ENCODE measurements around the gene MDM1.

Gene MDM1

DNA sequence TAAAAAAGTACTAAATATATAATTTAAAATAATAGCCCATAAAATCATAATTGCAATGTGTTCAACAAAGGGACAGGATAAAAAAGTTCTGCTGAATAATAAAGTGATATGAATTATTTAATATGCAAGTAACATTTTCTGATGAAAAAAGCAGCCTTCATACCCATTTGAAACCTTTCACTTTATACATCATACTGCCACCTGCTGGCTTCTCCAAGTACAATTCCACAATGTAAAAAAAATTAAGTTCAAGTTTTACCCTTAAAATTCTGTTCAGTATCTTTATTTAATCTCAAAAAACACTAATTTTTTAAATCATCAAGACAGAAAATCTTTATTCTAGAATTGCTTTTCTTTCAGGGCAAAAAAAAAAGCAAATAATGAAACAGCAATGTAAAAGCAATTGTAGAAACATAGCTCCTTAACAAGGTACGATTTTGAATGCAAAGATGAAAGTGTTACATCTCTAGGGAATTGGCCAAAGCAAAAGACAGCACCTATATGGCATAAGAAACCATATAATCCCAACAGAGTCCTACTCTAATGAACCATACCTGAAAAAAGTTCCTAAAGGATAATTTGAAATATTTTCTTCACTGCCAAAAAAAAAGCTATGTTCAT is 15.0 kb downstream of the MDM1 start:
- DNase-seq = peak in 1 of 2 experiments; percentile 15

DNA sequence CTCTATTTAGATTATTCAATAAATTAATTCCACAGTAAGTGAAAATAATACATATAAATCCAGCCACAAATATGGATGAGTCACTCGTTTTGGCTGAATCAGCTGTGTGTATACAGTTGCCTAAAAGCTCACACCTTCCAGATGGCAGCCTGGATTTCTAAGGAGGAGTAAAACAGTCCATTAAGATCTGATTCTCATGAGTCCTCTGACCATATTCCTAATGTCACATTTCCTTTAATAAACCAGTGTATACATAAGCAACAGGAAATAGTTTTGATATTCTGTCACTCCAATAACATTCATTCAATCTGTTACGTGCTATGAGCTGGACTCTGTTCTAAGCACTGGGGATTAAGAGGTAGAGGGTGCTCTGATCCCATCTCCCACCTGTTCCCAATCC is 21.8 kb downstream of the MDM1 start:
- DNase-seq = no peak

DNA sequence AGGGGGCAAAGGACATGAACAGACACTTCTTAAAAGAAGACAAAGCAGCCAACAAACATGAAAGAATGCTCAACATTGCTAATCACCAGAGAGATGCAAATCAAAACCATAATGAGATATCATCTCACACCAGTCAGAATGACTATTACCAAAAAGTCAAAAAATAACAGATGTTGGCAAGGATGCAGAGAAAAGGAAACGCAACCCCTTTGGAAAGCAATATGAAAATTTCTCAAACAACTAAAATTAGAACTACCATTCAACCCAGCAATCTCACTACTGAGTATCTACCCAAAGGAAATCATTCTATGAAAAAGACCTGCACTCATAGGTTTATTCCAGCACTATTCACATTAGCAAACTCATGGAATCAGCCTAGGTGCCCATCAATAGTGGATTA is 25.6 kb downstream of the MDM1 start:
- DNase-seq = no peak

DNA sequence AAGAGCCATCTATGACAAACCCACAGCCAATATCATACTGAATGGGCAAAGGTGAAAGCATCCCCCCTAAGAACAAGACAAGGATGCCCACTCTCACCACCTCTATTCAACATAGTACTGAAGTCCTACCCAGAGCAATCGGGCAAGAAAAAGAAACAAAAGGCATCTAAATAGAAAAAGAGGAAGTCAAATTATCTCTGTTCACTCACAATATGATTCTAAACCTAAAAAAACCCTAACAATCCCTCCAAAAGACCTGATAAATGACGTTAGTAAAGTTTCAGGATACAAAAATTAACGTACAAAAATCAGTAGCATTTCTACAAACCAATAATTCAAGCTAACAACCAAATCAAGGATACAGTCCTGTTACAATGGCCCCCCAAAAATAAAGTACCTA is 26.9 kb downstream of the MDM1 start:
- no peak for DNase-seq

- no peak for DNase-seq
Observed at GRCh38 chr12:68304626-68305025, 27.5 kb downstream of the MDM1 start.

DNA sequence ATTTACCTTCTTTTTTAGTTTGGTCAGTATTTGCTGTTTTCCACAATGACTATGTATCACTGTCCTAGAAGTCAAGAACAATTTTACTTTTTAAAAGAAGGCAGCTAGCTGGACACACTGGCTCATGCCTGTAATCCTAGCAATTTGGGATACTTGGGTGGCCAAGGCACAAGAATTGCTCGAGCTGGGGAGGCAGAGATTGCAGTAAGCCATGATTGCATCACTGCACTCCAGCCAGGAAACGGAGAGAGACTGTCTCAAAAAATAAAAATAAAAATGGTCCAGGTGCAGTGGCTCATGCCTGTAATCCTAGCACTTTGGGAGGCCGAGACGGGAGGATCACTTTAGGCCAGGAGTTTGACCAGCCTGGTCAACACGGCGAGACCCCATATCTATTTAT is 28.3 kb downstream of the MDM1 start:
- DNase-seq = no peak

DNA sequence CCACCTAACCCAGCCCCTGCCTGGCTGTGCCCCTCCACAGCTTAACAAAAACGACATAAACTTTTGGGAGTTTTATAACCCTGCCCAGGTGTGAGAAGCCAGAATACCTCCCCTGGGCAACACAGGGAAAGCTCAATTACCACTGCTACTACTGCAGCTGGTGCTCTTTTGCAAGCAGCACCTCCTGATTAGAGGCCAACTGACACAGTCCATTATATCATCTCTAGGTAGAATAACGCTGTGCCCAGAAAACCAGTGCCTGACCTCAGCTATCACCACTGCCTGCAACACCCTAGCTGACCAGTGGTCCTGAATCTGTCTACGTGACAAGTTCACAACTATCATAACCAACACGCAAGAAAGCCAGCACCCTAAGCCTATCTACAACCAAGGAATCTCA is 34.2 kb downstream of the MDM1 start:
- no peak for DNase-seq

- no peak for DNase-seq
Observed at GRCh38 chr12:68294251-68294650, 37.9 kb downstream of the MDM1 start.

DNA sequence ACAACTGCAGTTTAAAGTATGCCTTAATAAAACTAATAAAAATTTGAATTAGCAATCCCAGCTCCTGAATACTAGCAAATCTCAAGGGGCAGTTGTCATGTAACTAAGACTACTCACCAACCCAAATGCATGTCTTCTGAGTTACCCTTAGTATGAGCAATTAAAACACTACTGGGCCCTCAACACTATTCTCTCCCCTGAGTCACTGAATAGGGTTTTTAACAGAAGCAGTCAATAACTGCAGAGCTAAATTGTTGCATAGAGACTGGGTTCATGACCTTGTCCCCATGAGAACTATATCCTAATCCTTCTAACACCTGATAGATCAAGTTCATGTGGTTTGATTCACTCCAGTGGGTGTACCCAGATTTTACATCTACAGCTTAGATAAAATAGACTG is 38.8 kb downstream of the MDM1 start:
- no peak for DNase-seq

DNA sequence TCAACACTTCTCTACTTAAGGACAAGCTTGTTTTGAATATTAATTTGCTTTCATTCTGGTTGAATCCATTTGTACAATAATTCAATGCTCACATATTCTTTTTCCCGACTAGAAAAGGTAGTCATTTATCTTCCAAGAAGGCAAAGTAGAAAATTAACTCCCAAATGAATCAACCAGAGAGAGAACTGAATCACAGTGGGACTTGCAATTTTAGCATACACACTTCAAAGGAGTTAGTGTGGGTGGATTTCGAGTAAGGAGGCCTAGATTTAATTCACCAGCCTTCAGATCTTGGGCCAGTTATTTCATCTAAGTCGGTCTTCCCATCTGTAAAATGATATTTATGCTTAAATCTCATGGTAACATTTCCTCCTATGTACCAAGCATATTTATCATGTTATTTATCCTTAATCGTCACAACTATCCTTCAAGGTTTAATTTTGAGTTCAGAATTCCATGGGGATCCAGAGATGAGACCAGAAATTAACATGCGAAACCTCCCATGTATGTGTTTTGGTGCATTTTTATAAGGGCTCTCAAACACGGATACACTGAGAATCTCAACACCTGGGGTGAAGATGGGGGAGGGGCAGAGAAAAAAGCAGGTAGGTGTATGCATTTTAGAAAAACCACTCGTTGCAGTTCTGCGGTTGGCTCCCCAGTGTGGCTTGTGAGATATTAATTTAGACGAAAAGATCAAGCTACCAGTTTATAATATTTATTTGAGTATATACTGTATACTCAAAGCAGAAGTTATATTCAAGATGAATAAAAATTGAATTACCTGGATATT is 39.8 kb downstream of the MDM1 start:
- DNase-seq = no peak

DNA sequence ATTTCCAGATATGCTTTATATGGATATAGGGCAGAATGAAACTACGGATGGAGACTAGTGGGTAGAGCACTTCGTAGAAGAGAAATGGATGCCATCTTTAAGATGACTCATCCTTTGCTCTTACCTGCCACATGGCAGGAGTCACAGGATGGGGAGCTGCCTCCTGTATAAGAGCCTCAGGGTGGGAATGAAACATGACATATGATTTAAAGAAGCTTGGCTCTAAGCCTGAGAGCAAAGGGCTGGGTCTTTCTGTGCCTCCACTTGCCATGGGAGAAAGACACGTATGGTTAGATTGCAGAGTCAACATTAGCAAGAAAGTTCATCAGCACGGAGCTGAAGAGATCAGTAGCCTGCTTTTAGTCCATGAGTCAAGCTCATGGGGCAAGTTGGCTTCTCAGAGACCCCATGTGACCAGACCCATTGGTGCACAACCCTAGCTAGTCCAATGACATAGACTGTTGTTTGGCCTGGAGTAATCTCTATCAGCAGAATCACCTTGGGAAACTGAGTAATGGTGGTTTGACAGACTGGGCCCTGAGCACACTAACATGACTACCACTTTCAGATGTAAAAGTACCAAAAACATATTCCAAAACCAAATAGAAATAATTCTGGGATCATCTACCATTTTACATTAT is 40.6 kb downstream of the MDM1 start:
- DNase-seq = no peak

- DNase-seq = no peak
Observed at GRCh38 chr12:68290126-68290525, 42.0 kb downstream of the MDM1 start.

DNA sequence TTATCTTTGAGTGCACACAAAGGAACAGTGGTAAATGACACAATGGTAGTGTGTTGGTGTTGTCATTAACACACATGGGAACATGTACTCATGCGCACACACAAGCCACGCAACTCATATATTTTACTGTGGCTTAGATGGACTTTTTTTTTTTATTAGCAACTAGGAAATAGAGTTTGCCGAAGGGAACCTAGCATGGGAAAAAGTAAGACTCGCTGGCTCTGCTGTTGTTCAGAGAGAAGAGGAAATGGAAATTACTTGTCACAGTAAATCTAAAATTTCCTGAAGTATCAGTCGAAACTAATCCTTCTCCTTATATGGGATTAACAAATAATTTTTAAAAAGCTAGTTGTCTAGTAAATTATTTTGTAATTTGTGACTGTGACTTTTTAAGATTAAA is 45.1 kb downstream of the MDM1 start:
- no peak for DNase-seq

- DNase-seq = no peak
Observed at GRCh38 chr12:68286396-68286795, 45.8 kb downstream of the MDM1 start.

GRCh38 chr12:68285541-68285940 is 46.6 kb downstream of the MDM1 start:
- DNase-seq = no peak

- DNase-seq = no peak
Observed at GRCh38 chr12:68281322-68282077, 50.7 kb downstream of the MDM1 start.

DNA sequence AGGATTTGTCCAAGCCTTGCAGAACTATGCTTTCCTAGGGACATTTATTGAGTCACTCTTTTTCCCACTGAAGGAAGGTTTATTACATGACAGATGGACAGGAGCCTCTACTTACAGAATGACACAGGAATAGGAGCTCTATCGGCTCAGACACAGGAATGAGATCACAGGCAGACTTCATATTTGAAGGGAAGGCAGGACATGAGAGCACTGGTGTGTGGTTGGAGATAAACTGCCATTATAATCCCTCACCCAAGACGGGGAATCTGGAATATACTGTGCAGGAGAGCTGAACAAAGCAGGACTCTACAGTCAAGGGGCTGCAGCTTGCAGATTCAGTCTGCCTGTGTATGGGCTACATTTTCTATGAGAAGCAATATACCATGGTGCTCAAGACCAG is 51.9 kb downstream of the MDM1 start:
- DNase-seq = no peak

DNA sequence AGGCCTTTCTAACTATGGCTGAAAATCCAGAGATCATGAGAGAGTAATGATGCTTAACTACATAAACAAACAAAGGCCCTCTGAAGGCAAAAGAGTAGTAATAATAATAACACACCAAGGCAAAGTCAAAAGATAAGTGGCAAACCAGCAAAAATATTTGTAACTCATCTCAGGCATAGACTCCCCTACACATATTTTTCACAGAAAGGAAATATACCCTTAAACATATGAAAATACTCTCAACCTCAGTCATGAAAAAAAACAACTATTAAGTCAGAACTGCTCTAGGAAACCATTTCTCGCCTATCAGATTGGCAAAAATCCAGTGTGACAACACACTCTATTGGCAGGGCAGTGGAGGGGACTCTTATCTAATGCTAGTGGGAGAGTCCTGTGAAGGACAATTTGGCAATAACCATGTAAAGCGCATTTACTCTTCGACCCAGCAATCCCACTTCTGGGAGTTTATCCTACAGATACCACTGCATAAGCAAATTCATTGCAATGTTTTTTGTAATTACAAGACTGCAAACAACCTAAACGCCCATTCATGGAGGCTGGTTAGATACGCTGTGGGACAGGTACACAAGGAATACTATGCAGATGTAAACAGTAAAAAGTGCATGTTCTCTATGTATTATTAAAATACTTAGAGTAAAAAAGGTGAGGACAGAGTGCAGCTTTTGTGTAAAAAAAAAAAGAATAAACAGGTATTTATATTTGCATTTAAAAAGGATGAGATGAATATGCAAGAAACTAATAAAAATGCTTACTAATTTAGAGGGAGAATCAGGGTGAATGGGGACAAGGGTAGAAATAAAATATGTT is 52.7 kb downstream of the MDM1 start:
- DNase-seq = no peak

DNA sequence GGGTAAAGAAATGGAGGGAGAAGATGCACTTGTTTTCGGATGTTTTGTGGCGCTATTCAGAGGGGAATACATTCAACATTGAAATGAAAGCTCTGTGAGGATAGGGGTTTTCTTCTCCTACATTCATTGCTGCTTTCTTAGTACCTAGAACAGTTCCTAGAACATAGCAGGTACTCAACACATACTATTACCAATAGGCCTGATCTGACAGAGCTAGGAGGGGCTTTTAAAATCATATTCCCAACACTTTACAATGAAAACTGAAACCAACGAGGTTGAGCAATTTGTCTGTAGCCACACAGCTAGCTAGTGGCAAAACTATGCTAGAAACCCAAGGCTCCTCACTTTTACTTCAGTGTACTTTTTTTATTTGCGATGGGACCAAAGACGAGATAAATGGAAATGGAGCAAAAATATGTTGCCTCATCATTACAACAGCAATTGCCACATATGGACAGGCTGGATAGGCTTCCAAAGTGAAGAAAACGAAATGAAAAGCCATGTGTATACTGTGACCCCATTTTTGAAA is 55.7 kb downstream of the MDM1 start:
- DNase-seq = no peak

DNA sequence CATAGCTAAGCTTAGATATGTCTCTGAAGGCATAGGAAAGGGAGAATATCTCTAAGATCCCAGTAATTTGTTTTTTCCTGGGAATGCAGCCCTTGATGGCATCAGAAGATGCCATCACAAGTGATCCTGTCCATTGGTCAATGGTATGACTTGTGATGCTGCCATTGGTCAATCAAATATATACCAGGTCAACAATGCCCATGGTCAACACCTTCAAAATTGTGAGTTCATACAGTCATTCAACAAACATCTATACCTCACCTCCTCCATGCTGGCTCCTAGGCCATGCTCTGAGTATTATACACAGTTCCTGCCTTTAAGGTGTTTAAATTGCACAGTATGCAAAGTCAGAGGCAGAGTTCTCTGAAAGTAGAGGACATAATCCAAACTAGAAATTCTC is 59.4 kb downstream of the MDM1 start:
- no peak for DNase-seq

- DNase-seq = no peak
Observed at GRCh38 chr12:68271346-68271745, 60.8 kb downstream of the MDM1 start.

- DNase-seq = no peak
Observed at GRCh38 chr12:68270358-68270757, 61.8 kb downstream of the MDM1 start.

All from NCI-H1930 (cell line).